ENCODE results near the gene CRHBP. TPM values are rescaled to one million over a fixed set of nuclear protein-coding genes. Genes with fewer than 3 reads are reported as not detected.

CRHBP gene
- total RNA-seq, 1 donor from 2014 or later, result 4.7 TPM

GRCh38 chr5:76946090-76946489, 6.8 kb upstream of the CRHBP start:
- Mint-ChIP-seq H3K27ac (ENCODE audit: unreplicated experiment) (no peak overlapping the region), H3K4me3 (ENCODE audit: unreplicated experiment) (no peak overlapping the region), H3K36me3 (ENCODE audit: low read depth, unreplicated experiment) (no peaks in the 10 kb centered on the region), H3K4me1 (ENCODE audit: low read depth, unreplicated experiment) (peaks cover 20% of the 10 kb centered on the region), H3K9me3 (ENCODE audit: unreplicated experiment) (no peaks in the 10 kb centered on the region), H3K27me3 (ENCODE audit: low read depth, unreplicated experiment) (peaks cover 4% of the 10 kb centered on the region)
- Histone ChIP-seq H3K4me1 (ENCODE audit: insufficient read depth, low read length) (peaks cover 13% of the 10 kb centered on the region), H3K9ac (ENCODE audit: low read length) (no peak overlapping the region), H3K79me2 (ENCODE audit: insufficient read depth, low read length) (no peaks in the 10 kb centered on the region), H3K36me3 (ENCODE audit: insufficient read depth, low read length) (no peaks in the 10 kb centered on the region), H3K27me3 (ENCODE audit: insufficient read depth, low read length) (no peaks in the 10 kb centered on the region), H3K27ac (ENCODE audit: low read depth, low read length) (no peak overlapping the region), H3K9me3 (ENCODE audit: insufficient read depth, low read depth, low read length) (no peaks in the 10 kb centered on the region), H3K4me2 (ENCODE audit: low read length) (no peak overlapping the region), H4K20me1 (ENCODE audit: insufficient read depth, low read length) (no peaks in the 10 kb centered on the region), H2AFZ (ENCODE audit: low read depth, low read length) (no peak overlapping the region), H3K4me3 (ENCODE audit: insufficient read depth, low read depth, low read length) (no peak overlapping the region)
- DNase-seq (ENCODE audit: low read depth), result no peak
- FAIRE-seq, result no peak
- TF ChIP-seq CTCF (IDR thresholded peaks at IDR 0.05; ENCODE audit: insufficient read depth, low read depth, low read length) (no peak), EZH2 (IDR thresholded peaks at IDR 0.05; ENCODE audit: insufficient read depth, low read length) (no peak)

GRCh38 chr5:76947082-76947503, 5.8 kb upstream of the CRHBP start:
- Mint-ChIP-seq H3K27me3 (ENCODE audit: low read depth, unreplicated experiment) (peaks cover 6% of the 10 kb centered on the region), H3K36me3 (ENCODE audit: low read depth, unreplicated experiment) (no peaks in the 10 kb centered on the region), H3K27ac (ENCODE audit: unreplicated experiment) (no peak overlapping the region), H3K4me3 (ENCODE audit: unreplicated experiment) (no peak overlapping the region), H3K4me1 (ENCODE audit: low read depth, unreplicated experiment) (peaks cover 17% of the 10 kb centered on the region), H3K9me3 (ENCODE audit: unreplicated experiment) (no peaks in the 10 kb centered on the region)
- Histone ChIP-seq H3K9ac (ENCODE audit: low read length) (no peak overlapping the region), H2AFZ (ENCODE audit: low read depth, low read length) (no peak overlapping the region), H3K36me3 (ENCODE audit: insufficient read depth, low read length) (no peaks in the 10 kb centered on the region), H3K4me2 (ENCODE audit: low read length) (no peak overlapping the region), H3K79me2 (ENCODE audit: insufficient read depth, low read length) (no peaks in the 10 kb centered on the region), H3K9me3 (ENCODE audit: insufficient read depth, low read depth, low read length) (no peaks in the 10 kb centered on the region), H3K4me3 (ENCODE audit: insufficient read depth, low read depth, low read length) (no peak overlapping the region), H3K27ac (ENCODE audit: low read depth, low read length) (no peak overlapping the region), H4K20me1 (ENCODE audit: insufficient read depth, low read length) (no peaks in the 10 kb centered on the region), H3K4me1 (ENCODE audit: insufficient read depth, low read length) (peaks cover 12% of the 10 kb centered on the region), H3K27me3 (ENCODE audit: insufficient read depth, low read length) (no peaks in the 10 kb centered on the region)
- no peak for TF ChIP-seq CTCF (IDR thresholded peaks at IDR 0.05; ENCODE audit: insufficient read depth, low read depth, low read length)
- TF ChIP-seq EZH2 (IDR thresholded peaks at IDR 0.05; ENCODE audit: insufficient read depth, low read length), result no peak
- DNase-seq (ENCODE audit: low read depth) (no peak), FAIRE-seq (no peak)

GRCh38 chr5:76953551-76954382, 922 bp downstream of the CRHBP start:
- Histone ChIP-seq H3K9me3 (ENCODE audit: insufficient read depth, low read depth, low read length) (no peaks in the 10 kb centered on the region), H2AFZ (ENCODE audit: low read depth, low read length) (peak overlapping the region; percentile 95), H3K36me3 (ENCODE audit: insufficient read depth, low read length) (no peaks in the 10 kb centered on the region), H3K9ac (ENCODE audit: low read length) (peak overlapping the region; percentile 63), H3K4me3 (ENCODE audit: insufficient read depth, low read depth, low read length) (peak overlapping the region; percentile 65), H3K4me1 (ENCODE audit: insufficient read depth, low read length) (peaks cover 12% of the 10 kb centered on the region), H3K27ac (ENCODE audit: low read depth, low read length) (no peak overlapping the region), H3K27me3 (ENCODE audit: insufficient read depth, low read length) (peaks cover 6% of the 10 kb centered on the region), H3K79me2 (ENCODE audit: insufficient read depth, low read length) (no peaks in the 10 kb centered on the region), H4K20me1 (ENCODE audit: insufficient read depth, low read length) (no peaks in the 10 kb centered on the region), H3K4me2 (ENCODE audit: low read length) (peak overlapping the region; percentile 93)
- FAIRE-seq (no peak), DNase-seq (ENCODE audit: low read depth) (peak; percentile 44)
- peaks cover 2% of the 10 kb centered on the region for H3K36me3 Mint-ChIP-seq (ENCODE audit: low read depth, unreplicated experiment)
- peak; percentile 30 for TF ChIP-seq EZH2 (IDR thresholded peaks at IDR 0.05; ENCODE audit: insufficient read depth, low read length)
- no peak for TF ChIP-seq CTCF (IDR thresholded peaks at IDR 0.05; ENCODE audit: insufficient read depth, low read depth, low read length)
- H3K4me1 Mint-ChIP-seq (ENCODE audit: low read depth, unreplicated experiment), result peaks cover 9% of the 10 kb centered on the region
- H3K4me3 Mint-ChIP-seq (ENCODE audit: unreplicated experiment), result peak overlapping the region; percentile 83
- no peak overlapping the region for H3K27ac Mint-ChIP-seq (ENCODE audit: unreplicated experiment)
- H3K27me3 Mint-ChIP-seq (ENCODE audit: low read depth, unreplicated experiment), result peaks cover 29% of the 10 kb centered on the region
- H3K9me3 Mint-ChIP-seq (ENCODE audit: unreplicated experiment), result no peaks in the 10 kb centered on the region

Data from astrocyte (in vitro differentiated cells and primary cell).